Measurements from ENCODE around the gene TAS2R46.

TAS2R46 gene

DNA sequence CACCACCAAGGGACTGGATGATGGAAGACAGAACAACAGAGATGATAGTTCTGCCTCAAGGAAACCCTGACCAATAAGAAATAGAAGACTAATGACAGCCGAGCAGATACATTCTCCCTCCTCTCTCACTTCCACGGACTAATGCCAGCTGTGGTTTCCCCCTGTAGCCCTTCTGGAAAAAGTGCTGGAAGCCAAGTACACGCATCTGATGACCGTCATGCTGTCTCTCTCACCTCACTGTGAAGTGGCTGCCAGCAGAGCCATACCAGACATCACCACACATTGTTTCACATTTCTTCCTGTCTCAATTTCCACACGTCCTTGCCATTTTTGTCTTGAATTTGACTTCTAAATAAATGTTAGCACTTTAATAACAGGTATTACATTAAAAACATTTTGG lies 27.2 kb upstream of the TAS2R46 start:
- ChIA-PET CTCF (no interaction called here), POLR2A (no interaction called here)
- TF ChIP-seq ZNF384 (IDR thresholded peaks at IDR 0.05) (no peak), SP1 (IDR thresholded peaks at IDR 0.05) (no peak), NFRKB (IDR thresholded peaks at IDR 0.05) (no peak), SUZ12 (IDR thresholded peaks at IDR 0.05) (no peak), ARNT (IDR thresholded peaks at IDR 0.05) (no peak), HDGF (IDR thresholded peaks at IDR 0.05; ENCODE audit: borderline replicate concordance) (no peak), CTBP1 (IDR thresholded peaks at IDR 0.05; ENCODE audit: borderline replicate concordance) (no peak), BHLHE40 (IDR thresholded peaks at IDR 0.05; ENCODE audit: borderline replicate concordance) (no peak)
- TF ChIP-seq, protein P1, sequence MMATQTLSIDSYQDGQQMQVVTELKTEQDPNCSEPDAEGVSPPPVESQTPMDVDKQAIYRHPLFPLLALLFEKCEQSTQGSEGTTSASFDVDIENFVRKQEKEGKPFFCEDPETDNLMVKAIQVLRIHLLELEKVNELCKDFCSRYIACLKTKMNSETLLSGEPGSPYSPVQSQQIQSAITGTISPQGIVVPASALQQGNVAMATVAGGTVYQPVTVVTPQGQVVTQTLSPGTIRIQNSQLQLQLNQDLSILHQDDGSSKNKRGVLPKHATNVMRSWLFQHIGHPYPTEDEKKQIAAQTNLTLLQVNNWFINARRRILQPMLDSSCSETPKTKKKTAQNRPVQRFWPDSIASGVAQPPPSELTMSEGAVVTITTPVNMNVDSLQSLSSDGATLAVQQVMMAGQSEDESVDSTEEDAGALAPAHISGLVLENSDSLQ (IDR thresholded peaks at IDR 0.05): no peak
- no peak for DNase-seq (ENCODE audit: extremely low spot score)

DNA sequence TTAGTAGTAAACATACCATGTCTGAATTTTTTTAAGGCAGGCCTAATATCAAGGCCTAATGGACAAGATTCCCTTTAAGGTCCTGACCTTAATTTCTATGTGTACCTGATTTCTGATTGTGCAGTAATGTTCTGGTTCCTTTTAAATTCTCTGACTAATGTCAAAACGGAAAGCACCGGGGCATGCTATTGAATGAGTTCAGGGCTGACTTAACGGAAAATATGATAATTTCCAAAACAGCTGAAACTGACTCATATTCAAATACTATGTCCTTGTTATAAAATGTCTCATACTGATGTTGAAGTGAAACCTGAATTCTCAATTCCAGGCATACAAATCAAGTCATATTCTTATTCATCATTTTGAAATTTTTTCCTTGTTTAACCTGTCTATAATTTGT lies 23.3 kb upstream of the TAS2R46 start:
- CTCF ChIA-PET: no interaction called here
- DNase-seq (ENCODE audit: extremely low spot score): no peak
- POLR2A ChIA-PET: no interaction called here
- no peak for TF ChIP-seq TARDBP (IDR thresholded peaks at IDR 0.05)
- TF ChIP-seq CTBP1 (IDR thresholded peaks at IDR 0.05; ENCODE audit: borderline replicate concordance): no peak
- no peak for TF ChIP-seq HDGF (IDR thresholded peaks at IDR 0.05; ENCODE audit: borderline replicate concordance)
- no peak for TF ChIP-seq ZNF384 (IDR thresholded peaks at IDR 0.05)
- TF ChIP-seq FOXK2 (IDR thresholded peaks at IDR 0.05): no peak
- no peak for TF ChIP-seq SP1 (IDR thresholded peaks at IDR 0.05)
- no peak for TF ChIP-seq ARNT (IDR thresholded peaks at IDR 0.05)
- no peak for TF ChIP-seq L3MBTL2 (conservative IDR thresholded peaks at IDR 0.05)
- no peak for TF ChIP-seq FOXA1 (IDR thresholded peaks at IDR 0.05)
- TF ChIP-seq NFRKB (IDR thresholded peaks at IDR 0.05): no peak

DNA sequence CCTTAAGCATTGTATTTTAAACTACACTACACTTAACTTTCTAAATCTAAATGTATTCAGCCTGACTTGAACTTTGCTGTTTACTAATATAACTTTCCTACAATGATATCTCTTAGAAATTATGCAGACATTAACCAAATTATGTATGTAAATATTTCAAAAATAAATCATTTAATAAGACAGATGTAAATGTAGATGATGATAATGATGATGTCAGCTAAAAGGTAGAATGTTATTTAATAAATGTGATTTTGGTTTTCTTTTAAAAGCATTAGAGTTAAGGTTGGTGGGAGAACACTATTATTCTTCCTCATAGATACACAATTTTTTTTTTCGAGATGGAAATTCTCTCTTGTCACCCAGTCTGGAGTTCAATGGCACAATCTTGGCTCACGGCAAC lies 19.9 kb upstream of the TAS2R46 start:
- POLR2A ChIA-PET: no interaction called here
- TF ChIP-seq FOXM1 (IDR thresholded peaks at IDR 0.05; ENCODE audit: borderline replicate concordance) (no peak), HDGF (IDR thresholded peaks at IDR 0.05; ENCODE audit: borderline replicate concordance) (no peak), NFRKB (IDR thresholded peaks at IDR 0.05) (no peak), FOXK2 (IDR thresholded peaks at IDR 0.05) (no peak), ARNT (IDR thresholded peaks at IDR 0.05) (no peak), SUZ12 (IDR thresholded peaks at IDR 0.05) (no peak), ELF4 (IDR thresholded peaks at IDR 0.05) (no peak)
- CTCF ChIA-PET: no interaction called here
- no peak for DNase-seq (ENCODE audit: extremely low spot score)

DNA sequence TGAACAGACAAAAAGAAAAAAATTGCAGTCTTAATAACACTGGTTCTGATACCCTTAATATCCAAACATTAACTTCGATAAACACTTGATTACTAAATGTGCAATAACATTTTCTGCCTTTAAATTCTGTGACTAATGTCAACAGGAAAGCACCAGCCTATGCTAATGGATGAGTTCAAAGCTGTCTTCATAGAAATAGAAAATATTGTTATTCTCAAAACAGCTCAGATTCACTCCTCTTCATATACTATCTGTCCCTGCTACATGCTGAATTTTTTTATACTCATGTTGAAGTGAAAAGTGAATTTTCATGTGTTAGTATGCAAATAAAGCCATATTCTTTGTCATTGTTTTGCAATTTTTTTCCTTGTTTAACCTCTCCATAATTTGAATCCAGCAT lies 16.2 kb upstream of the TAS2R46 start:
- DNase-seq (ENCODE audit: extremely low spot score): no peak
- TF ChIP-seq ZNF384 (IDR thresholded peaks at IDR 0.05) (no peak), TARDBP (IDR thresholded peaks at IDR 0.05) (no peak), SUZ12 (IDR thresholded peaks at IDR 0.05) (no peak)
- ChIA-PET POLR2A (no interaction called here), CTCF (no interaction called here)

DNA sequence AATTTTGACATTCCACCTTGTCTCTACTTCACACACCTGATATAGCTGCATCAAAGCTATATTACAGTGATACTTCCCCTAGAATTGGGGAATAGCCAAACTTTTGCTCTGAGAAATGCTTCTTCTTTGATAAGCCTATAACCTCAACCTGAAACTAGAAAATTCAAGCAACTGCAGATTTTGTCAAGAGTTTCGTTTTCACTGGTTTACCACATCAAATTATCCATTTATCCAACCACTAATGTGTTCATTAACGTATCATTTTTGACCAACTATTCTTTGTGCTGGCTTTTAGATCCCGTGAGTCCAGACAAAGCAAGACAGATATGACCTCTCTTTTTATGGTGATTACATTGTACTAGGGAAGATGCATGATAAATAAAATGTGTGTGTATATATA lies 13.5 kb upstream of the TAS2R46 start:
- ChIA-PET CTCF (no interaction called here), POLR2A (no interaction called here)
- no peak for TF ChIP-seq TARDBP (IDR thresholded peaks at IDR 0.05)
- no peak for TF ChIP-seq FOXK2 (IDR thresholded peaks at IDR 0.05)
- TF ChIP-seq HDGF (IDR thresholded peaks at IDR 0.05; ENCODE audit: borderline replicate concordance): no peak
- TF ChIP-seq LEF1 (IDR thresholded peaks at IDR 0.05; ENCODE audit: borderline replicate concordance): no peak
- no peak for TF ChIP-seq BHLHE40 (IDR thresholded peaks at IDR 0.05; ENCODE audit: borderline replicate concordance)
- no peak for TF ChIP-seq ZNF384 (IDR thresholded peaks at IDR 0.05)
- no peak for TF ChIP-seq ARNT (IDR thresholded peaks at IDR 0.05)
- no peak for TF ChIP-seq L3MBTL2 (conservative IDR thresholded peaks at IDR 0.05)
- TF ChIP-seq FOXM1 (IDR thresholded peaks at IDR 0.05; ENCODE audit: borderline replicate concordance): no peak
- TF ChIP-seq FOXA1 (IDR thresholded peaks at IDR 0.05): no peak
- no peak for DNase-seq (ENCODE audit: extremely low spot score)

DNA sequence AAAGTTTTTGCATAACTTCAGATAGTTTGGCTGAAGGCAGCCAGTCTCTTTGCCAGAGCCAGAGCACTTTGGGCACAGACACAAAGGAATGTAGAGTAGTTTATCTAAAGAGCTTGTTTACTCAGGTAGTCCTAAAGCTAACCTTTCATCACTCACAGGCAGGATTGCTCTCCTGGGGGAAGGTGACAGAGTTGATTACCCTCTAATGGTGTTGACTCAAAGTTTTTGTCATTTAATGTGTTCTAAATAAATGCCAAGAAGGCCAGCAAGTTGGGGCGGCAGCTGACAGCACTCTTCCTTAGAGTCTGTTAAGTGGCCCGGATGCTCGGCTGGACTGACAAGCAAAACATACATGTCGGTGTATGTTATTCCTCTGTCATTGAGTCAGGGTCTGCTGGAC lies 9.3 kb upstream of the TAS2R46 start:
- DNase-seq (ENCODE audit: extremely low spot score): no peak
- ChIA-PET POLR2A (interaction anchor here (1.0 kb wide), 1 partner anchor 56 kb away, joined by 4 read pairs; no protein-coding TSS in a partner anchor), CTCF (no interaction called here)
- no peak for TF ChIP-seq L3MBTL2 (conservative IDR thresholded peaks at IDR 0.05)
- no peak for TF ChIP-seq HDGF (IDR thresholded peaks at IDR 0.05; ENCODE audit: borderline replicate concordance)
- no peak for TF ChIP-seq FOXA1 (IDR thresholded peaks at IDR 0.05)
- no peak for TF ChIP-seq ELF4 (IDR thresholded peaks at IDR 0.05)
- TF ChIP-seq FOXM1 (IDR thresholded peaks at IDR 0.05; ENCODE audit: borderline replicate concordance): no peak
- no peak for TF ChIP-seq BHLHE40 (IDR thresholded peaks at IDR 0.05; ENCODE audit: borderline replicate concordance)
- TF ChIP-seq, protein P1 (IDR thresholded peaks at IDR 0.05): no peak
- no peak for TF ChIP-seq SUZ12 (IDR thresholded peaks at IDR 0.05)
- no peak for TF ChIP-seq TARDBP (IDR thresholded peaks at IDR 0.05)
- TF ChIP-seq ARNT (IDR thresholded peaks at IDR 0.05): no peak
- no peak for TF ChIP-seq LEF1 (IDR thresholded peaks at IDR 0.05; ENCODE audit: borderline replicate concordance)
- no peak for TF ChIP-seq SP1 (IDR thresholded peaks at IDR 0.05)
- TF ChIP-seq ZNF384 (IDR thresholded peaks at IDR 0.05): no peak
- TF ChIP-seq NFRKB (IDR thresholded peaks at IDR 0.05): no peak
- no peak for TF ChIP-seq CTBP1 (IDR thresholded peaks at IDR 0.05; ENCODE audit: borderline replicate concordance)
- TF ChIP-seq FOXK2 (IDR thresholded peaks at IDR 0.05): no peak

DNA sequence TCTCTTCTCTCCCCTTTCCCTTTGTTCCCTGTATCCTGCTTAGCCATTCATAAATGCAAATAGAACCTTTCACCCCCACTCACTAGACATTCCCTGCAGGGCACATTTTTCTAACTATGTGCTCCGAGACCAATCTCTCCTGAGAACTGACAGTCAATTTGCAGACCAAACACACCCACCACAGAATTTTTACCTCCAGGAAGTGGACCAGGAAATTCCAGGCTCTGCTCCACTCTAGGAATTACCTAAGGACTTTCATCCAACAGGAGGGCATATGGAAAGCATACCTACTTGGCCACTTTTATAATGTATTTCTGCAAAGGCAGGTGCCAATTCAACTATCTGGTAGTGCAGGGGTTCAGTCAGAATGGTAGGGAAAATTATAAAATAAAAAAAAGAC lies 8.9 kb upstream of the TAS2R46 start:
- ChIA-PET CTCF (no interaction called here), POLR2A (no interaction called here)
- DNase-seq (ENCODE audit: extremely low spot score): no peak
- TF ChIP-seq BHLHE40 (IDR thresholded peaks at IDR 0.05; ENCODE audit: borderline replicate concordance) (no peak), LEF1 (IDR thresholded peaks at IDR 0.05; ENCODE audit: borderline replicate concordance) (no peak), FOXM1 (IDR thresholded peaks at IDR 0.05; ENCODE audit: borderline replicate concordance) (no peak), CTBP1 (IDR thresholded peaks at IDR 0.05; ENCODE audit: borderline replicate concordance) (no peak), FOXK2 (IDR thresholded peaks at IDR 0.05) (no peak), ZNF384 (IDR thresholded peaks at IDR 0.05) (no peak), HDGF (IDR thresholded peaks at IDR 0.05; ENCODE audit: borderline replicate concordance) (no peak), L3MBTL2 (conservative IDR thresholded peaks at IDR 0.05) (no peak), TARDBP (IDR thresholded peaks at IDR 0.05) (no peak), ARNT (IDR thresholded peaks at IDR 0.05) (no peak), SUZ12 (IDR thresholded peaks at IDR 0.05) (no peak), ELF4 (IDR thresholded peaks at IDR 0.05) (no peak), FOXA1 (IDR thresholded peaks at IDR 0.05) (no peak), SP1 (IDR thresholded peaks at IDR 0.05) (no peak), NFRKB (IDR thresholded peaks at IDR 0.05) (no peak)
- TF ChIP-seq, protein P1 (IDR thresholded peaks at IDR 0.05): no peak

Measured in HEK293T (cell line).